HepG2 (cell line): ENCODE results near the gene CBX5. TPM values are rescaled to one million over a fixed set of nuclear protein-coding genes. Genes with fewer than 3 reads are reported as not detected.

Experiments used
- CREM ChIP-seq, 2 experiments: sonication (generic) in 1 of 2; formaldehyde crosslinking in 1 of 2; IDR thresholded peaks; 2 replicates each; pipeline versions ENCODE4 v1.4.0 to v1.6.1; 2016 to 2020; ENCODE audit warnings: antibody characterized with exemption in 1 of 2, mild to moderate bottlenecking in 1 of 2, missing genetic modification reagents in 1 of 2
- GABPA ChIP-seq, 2 experiments: IDR thresholded peaks; 2 replicates each; pipeline ENCODE4 v1.6.1; 2011 to 2016; ENCODE audit warnings: low read depth in 2 of 2, low read length in 1 of 2, missing biosample characterization in 1 of 2, missing genetic modification characterization in 1 of 2
- HNRNPL ChIP-seq: fragments of 200-400 bp; formaldehyde crosslinking; IDR thresholded peaks from 2 replicates; pipeline ENCODE4 v1.6.1; 2017; ENCODE audit warnings: mild to moderate bottlenecking, low read depth, low read length
- IKZF4 ChIP-seq: sonication (generic); formaldehyde crosslinking; IDR thresholded peaks from 2 replicates; pipeline ENCODE4 v1.5.1; 2020; ENCODE audit warnings: borderline replicate concordance, mild to moderate bottlenecking, low read depth, missing genetic modification reagents; ENCODE audit errors: not compliant biosample characterization
- ISX ChIP-seq: sonication (generic); formaldehyde crosslinking; conservative IDR thresholded peaks from 2 replicates; pipeline ENCODE4 v1.5.0; 2020; ENCODE audit warnings: missing genetic modification reagents
- MTA1 ChIP-seq: sonication (generic); formaldehyde crosslinking; IDR thresholded peaks from 2 replicates; pipeline ENCODE4 v1.4.0; 2020; ENCODE audit warnings: missing genetic modification reagents, mild to moderate bottlenecking, borderline replicate concordance
- MXD3 ChIP-seq: IDR thresholded peaks from 2 replicates; pipeline ENCODE4 v1.6.1; 2016; ENCODE audit warnings: mild to moderate bottlenecking, missing biosample characterization, missing genetic modification reagents
- REL ChIP-seq: sonication (generic); formaldehyde crosslinking; conservative IDR thresholded peaks from 2 replicates; pipeline ENCODE4 v1.8.0; 2022; ENCODE audit warnings: mild to moderate bottlenecking, missing genetic modification reagents, moderate library complexity
- SNRNP70 ChIP-seq: fragments of 200-400 bp; formaldehyde crosslinking; IDR thresholded peaks from 2 replicates; pipeline ENCODE4 v1.6.1; 2017; ENCODE audit warnings: mild to moderate bottlenecking, low read depth, low read length, moderate library complexity
- TERF1 ChIP-seq: sonication (generic); formaldehyde crosslinking; IDR thresholded peaks from 2 replicates; pipeline ENCODE4 v1.8.0; 2022; ENCODE audit warnings: mild to moderate bottlenecking, missing genetic modification reagents, moderate library complexity
- TRIM24 ChIP-seq: sonication (generic); formaldehyde crosslinking; IDR thresholded peaks from 2 replicates; pipeline ENCODE4 v1.8.0; 2022; ENCODE audit warnings: mild to moderate bottlenecking, missing genetic modification reagents
- ZMYM2 ChIP-seq: sonication (generic); formaldehyde crosslinking; IDR thresholded peaks from 2 replicates; pipeline ENCODE4 v1.8.0; 2022; ENCODE audit warnings: mild to moderate bottlenecking, missing genetic modification reagents
- ZNF292 ChIP-seq: sonication (generic); formaldehyde crosslinking; IDR thresholded peaks from 2 replicates; pipeline ENCODE4 v1.8.1; 2022; ENCODE audit warnings: mild to moderate bottlenecking, low read depth, missing genetic modification reagents, borderline replicate concordance
- ZNF367 ChIP-seq: sonication (generic); formaldehyde crosslinking; IDR thresholded peaks from 2 replicates; pipeline ENCODE4 v1.4.0; 2020; ENCODE audit warnings: missing genetic modification reagents, borderline replicate concordance
- ZNF451 ChIP-seq: sonication (generic); formaldehyde crosslinking; IDR thresholded peaks from 2 replicates; pipeline ENCODE4 v1.5.0; 2020; ENCODE audit warnings: mild to moderate bottlenecking, missing genetic modification reagents
- ZNF704 ChIP-seq: sonication (generic); formaldehyde crosslinking; IDR thresholded peaks from 2 replicates; pipeline ENCODE4 v1.8.1; 2023; ENCODE audit warnings: mild to moderate bottlenecking, inconsistent platforms, moderate library complexity, missing genetic modification reagents, borderline replicate concordance
- ZNF720 ChIP-seq: sonication (generic); formaldehyde crosslinking; IDR thresholded peaks from 2 replicates; pipeline ENCODE4 v1.4.0; 2020; ENCODE audit warnings: missing genetic modification reagents
- ZNF776 ChIP-seq: sonication (generic); formaldehyde crosslinking; IDR thresholded peaks from 2 replicates; pipeline ENCODE4 v1.4.0; 2020; ENCODE audit warnings: mild to moderate bottlenecking, missing genetic modification reagents
- ZNF788 ChIP-seq: sonication (generic); formaldehyde crosslinking; IDR thresholded peaks from 2 replicates; pipeline ENCODE4 v1.5.0; 2020; ENCODE audit warnings: mild to moderate bottlenecking, missing genetic modification reagents, borderline replicate concordance
- polyA plus RNA-seq, 8 experiments: library from polyadenylated mRNA; depleted of rRNA in 3 of 8; stranded (reverse) in 7 of 8; unstranded in 1 of 8; fragments of >200 nt; fragmentation: Illumina TruSeq in 4 of 8; extraction: Trizol in 4 of 8; gene quantifications; 2 replicates each; pipeline versions ENCODE4 v1.2.1 to v1.2.3, GENCODE V29; 2011 to 2016; ENCODE audit warnings: low read depth in 4 of 8, missing spikeins in 1 of 8, mixed read lengths in 1 of 8; ENCODE audit not compliant: insufficient read depth in 1 of 8
- total RNA-seq, 5 experiments: library from RNA; depleted of rRNA; stranded (reverse); fragments of >200 nt; fragmentation: Illumina TruSeq; extraction: Trizol; gene quantifications; 2 replicates each; pipeline ENCODE4 v1.2.3, GENCODE V29; 2016; ENCODE audit warnings: low read depth in 1 of 5
- TF ChIP-seq, protein P1 (sequence below): sonication (generic); formaldehyde crosslinking; IDR thresholded peaks from 2 replicates; pipeline ENCODE4 v1.4.0; 2020; ENCODE audit warnings: mild to moderate bottlenecking, missing genetic modification reagents, borderline replicate concordance

CBX5 gene
- total and polyA plus RNA-seq, 2 of the 13 experiments (the other 11 are each of a cell fraction or from before 2014, with no cell fraction given) = 16.0 to 22.2 TPM

DNA sequence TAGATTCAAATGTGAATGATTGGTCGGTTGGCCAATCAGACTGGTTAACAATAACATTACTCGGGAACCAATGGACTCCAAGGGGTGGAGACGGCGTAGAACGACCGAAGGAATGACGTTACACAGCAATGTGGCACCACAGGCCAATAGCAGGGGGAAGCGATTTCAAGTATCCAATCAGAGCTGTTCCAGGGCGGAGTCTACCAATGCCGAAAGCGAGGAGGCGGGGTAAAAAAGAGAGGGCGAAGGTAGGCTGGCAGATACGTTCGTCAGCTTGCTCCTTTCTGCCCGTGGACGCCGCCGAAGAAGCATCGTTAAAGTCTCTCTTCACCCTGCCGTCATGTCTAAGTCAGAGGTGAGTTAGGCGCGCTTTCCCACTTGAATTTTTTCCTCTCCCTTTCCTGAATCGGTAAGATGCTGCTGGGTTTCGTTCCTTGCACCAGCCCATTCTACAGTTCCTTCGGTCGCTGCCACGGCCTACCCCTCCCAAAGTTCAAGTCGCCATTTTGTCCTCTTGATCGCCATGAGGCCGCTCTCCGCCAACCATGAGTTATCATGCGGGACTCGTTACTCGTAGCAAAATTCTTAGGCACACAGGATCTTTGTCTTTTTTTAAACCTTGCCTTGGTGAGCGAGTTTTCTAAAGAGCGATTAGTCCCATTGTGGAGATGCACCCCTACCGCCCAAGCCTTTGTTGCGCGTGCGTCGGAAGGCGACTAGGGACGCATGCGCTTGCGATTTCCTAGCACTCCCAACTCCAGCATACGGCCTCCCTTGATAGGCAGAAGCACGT lies 742 bp upstream of the CBX5 start, which contains the start of gene HNRNPA1 (continued):
- TF ChIP-seq ZNF704 (CRISPR knock-in tag) (peak; percentile 68; the same call in 1 of the 2 replicates), REL (peak; percentile 74; the same call in 1 of the 2 replicates), ZNF292 (no peak), TERF1 (CRISPR knock-in tag) (no peak), ZNF788 (CRISPR knock-in tag) (peak; percentile 86), ZNF367 (CRISPR knock-in tag) (0 out of 2 replicates have a peak, but pooled peaks have one; percentile 54), ZNF451 (no peak), ZMYM2 (CRISPR knock-in tag) (no peak), ZNF776 (0 out of 2 replicates have a peak, but pooled peaks have one; percentile 28), GABPA (IDR thresholded peaks at IDR 0.05; ENCODE audit: low read depth, low read length) (no peak), GABPA (CRISPR knock-in tag; IDR thresholded peaks at IDR 0.05; ENCODE audit: low read depth) (no peak), ISX (peak; percentile 61; the same call in 1 of the 2 replicates), CREM (IDR thresholded peaks at IDR 0.05) (peak; percentile 95), CREM (CRISPR knock-in tag; IDR thresholded peaks at IDR 0.05) (no peak), MXD3 (CRISPR knock-in tag) (no peak; the same call in 1 of the 2 replicates), HNRNPL (0 out of 2 replicates have a peak, but pooled peaks have one; percentile 31), SNRNP70 (no peak), IKZF4 (peak; percentile 82), MTA1 (CRISPR knock-in tag) (0 out of 2 replicates have a peak, but pooled peaks have one; percentile 13), TRIM24 (CRISPR knock-in tag) (no peak), ZNF720 (CRISPR knock-in tag) (no peak)
- TF ChIP-seq, protein P1, sequence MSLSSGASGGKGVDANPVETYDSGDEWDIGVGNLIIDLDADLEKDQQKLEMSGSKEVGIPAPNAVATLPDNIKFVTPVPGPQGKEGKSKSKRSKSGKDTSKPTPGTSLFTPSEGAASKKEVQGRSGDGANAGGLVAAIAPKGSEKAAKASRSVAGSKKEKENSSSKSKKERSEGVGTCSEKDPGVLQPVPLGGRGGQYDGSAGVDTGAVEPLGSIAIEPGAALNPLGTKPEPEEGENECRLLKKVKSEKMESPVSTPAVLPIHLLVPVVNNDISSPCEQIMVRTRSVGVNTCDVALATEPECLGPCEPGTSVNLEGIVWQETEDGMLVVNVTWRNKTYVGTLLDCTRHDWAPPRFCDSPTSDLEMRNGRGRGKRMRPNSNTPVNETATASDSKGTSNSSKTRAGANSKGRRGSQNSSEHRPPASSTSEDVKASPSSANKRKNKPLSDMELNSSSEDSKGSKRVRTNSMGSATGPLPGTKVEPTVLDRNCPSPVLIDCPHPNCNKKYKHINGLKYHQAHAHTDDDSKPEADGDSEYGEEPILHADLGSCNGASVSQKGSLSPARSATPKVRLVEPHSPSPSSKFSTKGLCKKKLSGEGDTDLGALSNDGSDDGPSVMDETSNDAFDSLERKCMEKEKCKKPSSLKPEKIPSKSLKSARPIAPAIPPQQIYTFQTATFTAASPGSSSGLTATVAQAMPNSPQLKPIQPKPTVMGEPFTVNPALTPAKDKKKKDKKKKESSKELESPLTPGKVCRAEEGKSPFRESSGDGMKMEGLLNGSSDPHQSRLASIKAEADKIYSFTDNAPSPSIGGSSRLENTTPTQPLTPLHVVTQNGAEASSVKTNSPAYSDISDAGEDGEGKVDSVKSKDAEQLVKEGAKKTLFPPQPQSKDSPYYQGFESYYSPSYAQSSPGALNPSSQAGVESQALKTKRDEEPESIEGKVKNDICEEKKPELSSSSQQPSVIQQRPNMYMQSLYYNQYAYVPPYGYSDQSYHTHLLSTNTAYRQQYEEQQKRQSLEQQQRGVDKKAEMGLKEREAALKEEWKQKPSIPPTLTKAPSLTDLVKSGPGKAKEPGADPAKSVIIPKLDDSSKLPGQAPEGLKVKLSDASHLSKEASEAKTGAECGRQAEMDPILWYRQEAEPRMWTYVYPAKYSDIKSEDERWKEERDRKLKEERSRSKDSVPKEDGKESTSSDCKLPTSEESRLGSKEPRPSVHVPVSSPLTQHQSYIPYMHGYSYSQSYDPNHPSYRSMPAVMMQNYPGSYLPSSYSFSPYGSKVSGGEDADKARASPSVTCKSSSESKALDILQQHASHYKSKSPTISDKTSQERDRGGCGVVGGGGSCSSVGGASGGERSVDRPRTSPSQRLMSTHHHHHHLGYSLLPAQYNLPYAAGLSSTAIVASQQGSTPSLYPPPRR (CRISPR knock-in tag) = 0 out of 2 replicates have a peak, but pooled peaks have one; percentile 39
